Measurements from ENCODE around the gene FHAD1. TPM values are rescaled to one million over a fixed set of nuclear protein-coding genes. Genes with fewer than 3 reads are reported as not detected.

The FHAD1 gene
- total and polyA plus RNA-seq, 4 donors = under 0.01 to 0.13 (median 0.05) TPM; not detected in 1

GRCh38 chr1:15299179-15299578 lies 52.2 kb downstream of the FHAD1 start:
- H3K4me1 ChIP-seq (ENCODE audit: control insufficient read depth in 4 of 4, insufficient read depth in 4 of 4, low read length in 3 of 4) = no peaks in the 10 kb centered on the region
- H3K36me3 ChIP-seq (ENCODE audit: control insufficient read depth in 4 of 4, insufficient read depth in 3 of 4, low read depth in 1 of 4, low read length in 3 of 4) = no peaks in the 10 kb centered on the region
- WGBS = 90% methylated on average over 1 of the region's 1 CpG
- no peak overlapping the region for H3K4me3 ChIP-seq (ENCODE audit: low read depth in 1 of 3, low read length in 3 of 3)
- TF ChIP-seq YY1 (IDR thresholded peaks at IDR 0.05) = no peak
- TF ChIP-seq GABPA (IDR thresholded peaks at IDR 0.05 in 1 of 2, conservative IDR thresholded peaks at IDR 0.05 in 1 of 2) = no peak
- TF ChIP-seq CTCF (IDR thresholded peaks at IDR 0.05; ENCODE audit: low read depth, low read length, missing input control) = no peak
- TF ChIP-seq TAF1 (conservative IDR thresholded peaks at IDR 0.05) = no peak
- no peak for TF ChIP-seq FOXA2 (IDR thresholded peaks at IDR 0.05)
- TF ChIP-seq, protein P1, sequence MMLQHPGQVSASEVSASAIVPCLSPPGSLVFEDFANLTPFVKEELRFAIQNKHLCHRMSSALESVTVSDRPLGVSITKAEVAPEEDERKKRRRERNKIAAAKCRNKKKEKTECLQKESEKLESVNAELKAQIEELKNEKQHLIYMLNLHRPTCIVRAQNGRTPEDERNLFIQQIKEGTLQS (IDR thresholded peaks at IDR 0.05) = no peak
- no peak for TF ChIP-seq RXRA (IDR thresholded peaks at IDR 0.05)
- TF ChIP-seq JUND (IDR thresholded peaks at IDR 0.05) = no peak
- no peak for TF ChIP-seq RAD21 (IDR thresholded peaks at IDR 0.05)
- no peak for TF ChIP-seq HNF4A (conservative IDR thresholded peaks at IDR 0.05)
- H3K9ac ChIP-seq (ENCODE audit: low read depth in 1 of 2, low read length in 2 of 2) = no peak overlapping the region
- no peak overlapping the region for H3K27ac ChIP-seq (ENCODE audit: low read depth in 1 of 2, low read length in 2 of 2)
- H3K27me3 ChIP-seq (ENCODE audit: control insufficient read depth in 4 of 4, insufficient read depth in 4 of 4, low read length in 3 of 4) = no peaks in the 10 kb centered on the region
- H3K9me3 ChIP-seq (ENCODE audit: control insufficient read depth in 4 of 4, low read length in 3 of 4) = no peaks in the 10 kb centered on the region
- no peak for DNase-seq (ENCODE audit: low spot score)

GRCh38 chr1:15299806-15300205 lies 52.8 kb downstream of the FHAD1 start:
- Histone ChIP-seq H3K36me3 (ENCODE audit: control insufficient read depth in 4 of 4, insufficient read depth in 3 of 4, low read depth in 1 of 4, low read length in 3 of 4) (no peaks in the 10 kb centered on the region), H3K27me3 (ENCODE audit: control insufficient read depth in 4 of 4, insufficient read depth in 4 of 4, low read length in 3 of 4) (no peaks in the 10 kb centered on the region), H3K9ac (ENCODE audit: low read depth in 1 of 2, low read length in 2 of 2) (no peak overlapping the region), H3K4me3 (ENCODE audit: low read depth in 1 of 3, low read length in 3 of 3) (no peak overlapping the region), H3K27ac (ENCODE audit: low read depth in 1 of 2, low read length in 2 of 2) (no peak overlapping the region), H3K4me1 (ENCODE audit: control insufficient read depth in 4 of 4, insufficient read depth in 4 of 4, low read length in 3 of 4) (peaks cover 0 to 2% (median 0%) of the 10 kb centered on the region in 4 donors), H3K9me3 (ENCODE audit: control insufficient read depth in 4 of 4, low read length in 3 of 4) (no peaks in the 10 kb centered on the region)
- WGBS = 80% methylated on average over 4 of the region's 4 CpGs
- TF ChIP-seq, protein P1 (IDR thresholded peaks at IDR 0.05) = no peak
- TF ChIP-seq YY1 (IDR thresholded peaks at IDR 0.05) = no peak
- TF ChIP-seq RXRA (IDR thresholded peaks at IDR 0.05) = no peak
- TF ChIP-seq SP1 (IDR thresholded peaks at IDR 0.05) = no peak
- no peak for TF ChIP-seq FOXA1 (IDR thresholded peaks at IDR 0.05)
- TF ChIP-seq EGR1 (IDR thresholded peaks at IDR 0.05; ENCODE audit: low read depth in 2 of 2) = no peak
- no peak for TF ChIP-seq JUND (IDR thresholded peaks at IDR 0.05)
- TF ChIP-seq HNF4G (IDR thresholded peaks at IDR 0.05) = no peak
- TF ChIP-seq, protein P2, sequence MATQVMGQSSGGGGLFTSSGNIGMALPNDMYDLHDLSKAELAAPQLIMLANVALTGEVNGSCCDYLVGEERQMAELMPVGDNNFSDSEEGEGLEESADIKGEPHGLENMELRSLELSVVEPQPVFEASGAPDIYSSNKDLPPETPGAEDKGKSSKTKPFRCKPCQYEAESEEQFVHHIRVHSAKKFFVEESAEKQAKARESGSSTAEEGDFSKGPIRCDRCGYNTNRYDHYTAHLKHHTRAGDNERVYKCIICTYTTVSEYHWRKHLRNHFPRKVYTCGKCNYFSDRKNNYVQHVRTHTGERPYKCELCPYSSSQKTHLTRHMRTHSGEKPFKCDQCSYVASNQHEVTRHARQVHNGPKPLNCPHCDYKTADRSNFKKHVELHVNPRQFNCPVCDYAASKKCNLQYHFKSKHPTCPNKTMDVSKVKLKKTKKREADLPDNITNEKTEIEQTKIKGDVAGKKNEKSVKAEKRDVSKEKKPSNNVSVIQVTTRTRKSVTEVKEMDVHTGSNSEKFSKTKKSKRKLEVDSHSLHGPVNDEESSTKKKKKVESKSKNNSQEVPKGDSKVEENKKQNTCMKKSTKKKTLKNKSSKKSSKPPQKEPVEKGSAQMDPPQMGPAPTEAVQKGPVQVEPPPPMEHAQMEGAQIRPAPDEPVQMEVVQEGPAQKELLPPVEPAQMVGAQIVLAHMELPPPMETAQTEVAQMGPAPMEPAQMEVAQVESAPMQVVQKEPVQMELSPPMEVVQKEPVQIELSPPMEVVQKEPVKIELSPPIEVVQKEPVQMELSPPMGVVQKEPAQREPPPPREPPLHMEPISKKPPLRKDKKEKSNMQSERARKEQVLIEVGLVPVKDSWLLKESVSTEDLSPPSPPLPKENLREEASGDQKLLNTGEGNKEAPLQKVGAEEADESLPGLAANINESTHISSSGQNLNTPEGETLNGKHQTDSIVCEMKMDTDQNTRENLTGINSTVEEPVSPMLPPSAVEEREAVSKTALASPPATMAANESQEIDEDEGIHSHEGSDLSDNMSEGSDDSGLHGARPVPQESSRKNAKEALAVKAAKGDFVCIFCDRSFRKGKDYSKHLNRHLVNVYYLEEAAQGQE (IDR thresholded peaks at IDR 0.05) = no peak
- no peak for TF ChIP-seq FOXA2 (IDR thresholded peaks at IDR 0.05)
- TF ChIP-seq MAX (IDR thresholded peaks at IDR 0.05) = no peak
- TF ChIP-seq TAF1 (conservative IDR thresholded peaks at IDR 0.05) = no peak
- no peak for TF ChIP-seq NR2F2 (IDR thresholded peaks at IDR 0.05)
- DNase-seq (ENCODE audit: low spot score) = no peak

Measured in liver (tissue), 9 donors.